ENCODE results near the gene MARK3. TPM values are rescaled to one million over a fixed set of nuclear protein-coding genes. Genes with fewer than 3 reads are reported as not detected.

MARK3 gene
- total RNA-seq, 1 experiment from 2014 or later: 77.7 TPM

DNA sequence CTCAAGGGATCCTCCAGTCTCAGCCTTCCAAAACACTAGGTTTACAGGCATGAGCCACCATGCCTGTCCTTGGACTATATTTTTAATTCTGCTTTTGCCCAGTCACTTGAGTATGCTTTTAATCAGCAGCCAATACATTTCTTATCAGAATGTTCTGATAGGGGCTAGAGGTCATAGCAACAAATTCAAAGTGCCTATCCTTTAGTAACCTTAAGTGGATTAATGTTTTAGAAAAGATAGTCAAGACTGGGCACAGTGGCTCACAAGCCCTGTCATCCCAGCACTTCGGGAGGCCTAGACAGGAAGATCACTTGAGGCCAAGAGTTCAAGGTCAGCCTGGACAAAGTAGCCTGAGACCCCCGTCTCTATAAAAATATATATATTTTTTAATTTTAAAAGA is 100.3 kb downstream of the MARK3 start:
- DNase-seq (ENCODE audit: low read depth): no peak

DNA sequence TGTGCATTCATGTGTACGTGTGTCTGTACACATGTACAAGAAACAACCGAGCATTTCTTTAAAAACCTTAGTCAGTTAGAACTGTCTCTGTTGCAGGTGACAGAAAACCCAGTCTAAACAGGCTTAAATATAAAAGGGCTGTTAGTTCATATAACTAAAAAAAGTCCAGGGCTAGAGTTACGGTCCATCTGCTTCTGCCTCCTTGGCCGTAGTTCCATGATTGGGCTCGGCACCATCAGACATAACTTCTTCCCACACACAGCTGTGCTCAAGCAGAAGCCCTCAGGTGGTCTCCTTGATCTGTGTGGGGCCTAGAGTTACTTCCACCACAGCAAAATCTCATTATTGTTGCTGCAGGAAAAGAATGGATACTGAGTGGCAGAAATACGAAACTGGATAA is 102.9 kb downstream of the MARK3 start:
- no peak for DNase-seq (ENCODE audit: low read depth)

DNA sequence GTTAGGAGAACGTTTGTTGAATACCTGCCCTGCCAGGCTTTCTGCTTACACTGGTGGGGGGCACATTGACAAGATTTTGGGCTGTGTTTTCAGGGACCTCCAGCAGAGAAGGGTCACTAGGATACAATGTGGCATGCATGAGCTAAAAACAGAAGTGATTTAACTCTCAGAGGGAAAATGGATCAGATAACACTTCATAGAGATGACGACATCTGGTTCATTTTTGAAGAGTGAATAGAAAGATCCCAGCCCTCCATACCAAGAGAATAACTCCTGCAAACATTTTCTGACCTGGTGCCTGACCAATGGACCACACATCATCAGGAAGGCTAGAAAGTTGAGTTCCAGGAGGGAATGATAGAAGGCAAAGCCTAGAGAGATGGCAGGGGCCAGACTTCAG is 103.7 kb downstream of the MARK3 start:
- no peak for DNase-seq (ENCODE audit: low read depth)

DNA sequence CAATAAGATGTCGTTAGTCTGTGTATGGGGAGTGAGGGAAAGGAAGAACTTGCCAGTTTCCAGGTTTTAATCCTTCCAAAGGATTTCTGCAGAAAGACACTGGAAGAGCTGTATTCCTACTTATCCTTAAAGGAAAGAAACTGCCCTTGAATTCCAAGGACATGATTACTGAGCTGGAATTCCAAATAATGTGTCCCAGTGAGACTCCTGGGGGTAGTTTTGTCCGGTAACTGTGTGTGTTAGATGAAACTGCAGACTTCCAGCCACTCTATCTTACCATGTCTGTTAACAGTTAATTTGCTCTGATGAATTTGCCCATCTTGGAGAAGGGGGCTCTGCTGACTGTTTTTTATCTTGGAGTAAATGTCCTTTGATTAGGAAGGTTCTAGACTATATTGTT is 104.4 kb downstream of the MARK3 start:
- no peak for DNase-seq (ENCODE audit: low read depth)

GRCh38 chr14:103491691-103492090 is 106.5 kb downstream of the MARK3 start:
- DNase-seq (ENCODE audit: low read depth): no peak

- no peak for DNase-seq (ENCODE audit: low read depth)
Observed at GRCh38 chr14:103492156-103492925, 107.1 kb downstream of the MARK3 start.

DNA sequence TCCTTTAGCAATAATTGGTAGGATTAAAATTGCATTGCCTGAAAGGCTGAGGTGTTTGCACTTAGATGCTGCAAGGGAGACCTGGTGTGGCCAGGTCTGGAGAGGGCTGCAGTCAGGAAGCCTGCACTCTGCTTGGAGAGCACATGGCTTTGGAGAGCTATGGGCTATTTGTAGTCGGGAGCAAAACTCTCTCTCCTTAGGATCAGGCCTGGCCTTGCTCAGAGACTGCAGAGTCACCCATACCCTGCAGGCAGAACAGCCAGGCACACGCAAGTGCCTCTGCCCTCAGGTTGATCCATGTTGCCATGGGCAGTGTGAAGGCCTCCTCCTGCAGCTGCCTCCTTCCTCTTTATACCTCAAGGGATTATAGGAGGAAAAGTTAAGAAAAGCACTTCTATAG is 110.6 kb downstream of the MARK3 start:
- DNase-seq (ENCODE audit: low read depth): no peak

- DNase-seq (ENCODE audit: low read depth): no peak
Observed at GRCh38 chr14:103496776-103497175, 111.6 kb downstream of the MARK3 start.

DNA sequence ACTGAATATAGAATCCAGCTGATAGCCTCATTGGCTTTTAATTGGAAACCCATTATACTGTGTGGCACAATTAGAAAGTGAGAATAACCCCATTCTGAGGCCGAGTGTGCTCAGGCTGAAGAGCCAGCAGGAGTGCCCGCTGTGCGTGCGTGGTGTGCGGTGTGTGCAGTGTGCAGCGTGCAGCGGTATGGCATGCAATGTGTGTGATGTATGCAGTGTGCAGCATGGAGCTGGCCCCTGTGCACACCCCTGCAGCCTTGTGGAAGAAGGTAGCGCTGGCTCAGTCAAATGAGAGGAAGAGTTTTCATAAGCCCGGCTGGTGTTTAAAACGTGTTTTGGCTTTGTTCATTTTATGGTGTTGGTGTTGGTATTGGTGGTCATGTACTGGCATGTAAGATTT is 114.5 kb downstream of the MARK3 start:
- no peak for DNase-seq (ENCODE audit: low read depth)

DNA sequence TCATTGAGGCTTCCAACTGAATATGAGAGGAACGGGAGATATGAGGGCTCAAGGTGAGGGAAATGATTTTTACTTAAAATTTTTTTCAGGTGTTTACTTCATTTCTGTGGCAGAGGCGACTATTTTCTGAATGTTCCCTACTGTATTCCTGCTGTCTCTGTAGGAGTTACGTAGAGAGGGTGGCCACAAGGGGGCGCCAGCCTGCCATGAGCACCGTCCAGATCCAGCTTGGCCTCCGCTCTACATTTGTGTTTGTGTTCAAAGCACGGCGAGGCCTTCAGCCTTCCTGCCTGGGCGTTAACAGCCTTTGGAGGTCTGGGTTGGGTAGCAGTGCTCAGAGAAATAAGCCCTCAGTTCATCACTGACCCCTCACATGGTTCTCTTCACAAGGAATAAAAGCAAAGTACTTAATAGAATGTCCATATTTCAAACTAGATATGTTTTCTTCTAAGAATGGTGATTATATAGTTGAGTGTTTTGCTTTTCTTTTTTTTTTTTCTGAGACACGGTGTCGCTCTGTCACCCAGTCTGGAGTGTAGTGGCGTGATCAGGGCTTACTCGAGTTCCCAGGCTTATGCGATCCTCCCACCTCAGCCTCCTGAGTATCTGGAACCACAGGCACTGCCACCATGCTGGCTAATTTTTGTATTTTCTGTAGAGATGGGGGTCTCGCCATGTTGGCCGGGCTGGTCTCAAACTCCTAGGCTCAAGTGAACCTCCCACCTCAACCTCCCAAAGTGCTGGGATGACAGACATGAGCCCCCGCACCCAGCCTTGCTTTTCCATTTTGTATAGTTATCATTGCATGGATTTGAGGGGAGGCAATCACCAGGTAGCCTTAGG is 115.2 kb downstream of the MARK3 start:
- peak; percentile 63 for DNase-seq (ENCODE audit: low read depth)

DNA sequence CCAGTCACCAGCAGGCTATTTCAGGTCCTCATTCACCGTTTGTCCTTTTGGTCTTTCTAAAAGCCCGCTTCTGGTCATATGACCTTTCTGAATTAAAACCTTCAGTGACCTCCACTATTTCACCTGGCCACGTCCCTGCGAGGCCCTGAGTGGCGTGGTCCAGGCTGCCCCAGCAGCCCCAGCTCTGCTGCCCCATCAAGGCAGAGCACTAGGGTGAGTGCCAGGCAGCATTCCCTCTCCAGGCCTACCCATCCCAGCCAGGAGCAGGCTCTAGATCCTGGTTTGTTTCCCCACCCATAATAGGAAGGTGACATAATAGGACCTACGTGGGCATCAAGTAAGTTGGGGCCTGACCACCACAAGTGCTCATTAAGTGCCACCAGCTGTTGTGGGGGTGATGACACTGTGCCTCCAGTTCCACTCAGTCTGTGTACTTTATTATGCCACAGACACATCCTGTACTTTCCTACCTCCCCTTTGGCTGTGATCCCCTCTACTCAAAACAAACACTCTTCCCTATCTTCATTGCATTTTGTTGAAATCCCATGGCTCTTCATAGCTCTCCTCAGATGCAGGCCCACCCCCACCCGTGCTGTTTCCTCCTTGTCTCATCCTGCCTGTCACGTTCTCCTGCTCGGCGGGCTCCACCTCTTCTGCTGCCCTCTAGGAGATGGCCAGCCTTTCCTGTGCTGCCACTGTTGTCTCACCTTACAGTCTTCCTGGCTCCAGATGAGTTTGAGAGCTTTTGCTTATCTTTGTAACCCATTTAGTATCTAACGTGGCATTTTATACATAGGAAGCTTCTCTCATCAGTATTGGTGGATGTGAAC is 116.0 kb downstream of the MARK3 start:
- no peak for DNase-seq (ENCODE audit: low read depth)

DNA sequence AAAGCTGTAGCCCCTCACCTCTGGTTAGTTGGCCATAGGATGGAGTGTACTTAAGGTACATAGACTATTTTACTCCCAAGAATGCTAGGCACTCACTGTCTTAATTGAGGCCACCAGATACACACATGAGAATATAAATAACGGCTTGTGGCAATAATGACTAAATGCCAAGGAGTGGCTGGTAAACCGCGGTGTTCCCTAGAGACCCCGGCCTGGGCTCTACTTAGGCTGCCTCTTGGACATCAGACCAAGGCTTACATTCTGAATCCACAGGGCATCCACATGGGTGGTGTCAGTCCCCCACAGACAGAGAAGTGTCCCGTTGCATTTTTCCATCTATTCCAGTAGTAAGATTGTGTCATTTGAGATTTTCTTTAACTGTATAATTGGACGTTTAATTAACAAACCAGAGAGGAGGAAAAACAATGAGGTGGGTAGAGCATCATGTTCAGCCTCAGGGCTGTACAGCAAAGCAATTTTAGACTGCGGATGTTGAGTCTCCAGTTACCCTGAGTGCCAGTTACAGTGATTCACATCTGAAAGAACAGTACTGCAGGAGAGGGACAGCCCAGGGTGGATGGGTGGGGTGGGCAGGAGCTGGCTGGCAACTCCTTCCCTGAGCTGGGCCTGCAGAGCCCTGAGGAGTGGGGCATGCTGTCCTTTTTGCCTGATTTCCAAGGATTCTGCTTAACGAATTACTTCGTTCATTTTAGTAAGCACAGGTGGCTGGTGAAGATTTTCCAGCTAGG is 116.9 kb downstream of the MARK3 start:
- no peak for DNase-seq (ENCODE audit: low read depth)

DNA sequence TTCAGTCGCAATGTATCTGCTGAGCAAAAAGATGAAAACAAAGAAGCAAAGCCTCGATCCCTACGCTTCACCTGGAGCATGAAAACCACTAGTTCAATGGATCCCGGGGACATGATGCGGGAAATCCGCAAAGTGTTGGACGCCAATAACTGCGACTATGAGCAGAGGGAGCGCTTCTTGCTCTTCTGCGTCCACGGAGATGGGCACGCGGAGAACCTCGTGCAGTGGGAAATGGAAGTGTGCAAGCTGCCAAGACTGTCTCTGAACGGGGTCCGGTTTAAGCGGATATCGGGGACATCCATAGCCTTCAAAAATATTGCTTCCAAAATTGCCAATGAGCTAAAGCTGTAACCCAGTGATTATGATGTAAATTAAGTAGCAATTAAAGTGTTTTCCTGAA is 117.7 kb downstream of the MARK3 start:
- no peak for DNase-seq (ENCODE audit: low read depth)

DNA sequence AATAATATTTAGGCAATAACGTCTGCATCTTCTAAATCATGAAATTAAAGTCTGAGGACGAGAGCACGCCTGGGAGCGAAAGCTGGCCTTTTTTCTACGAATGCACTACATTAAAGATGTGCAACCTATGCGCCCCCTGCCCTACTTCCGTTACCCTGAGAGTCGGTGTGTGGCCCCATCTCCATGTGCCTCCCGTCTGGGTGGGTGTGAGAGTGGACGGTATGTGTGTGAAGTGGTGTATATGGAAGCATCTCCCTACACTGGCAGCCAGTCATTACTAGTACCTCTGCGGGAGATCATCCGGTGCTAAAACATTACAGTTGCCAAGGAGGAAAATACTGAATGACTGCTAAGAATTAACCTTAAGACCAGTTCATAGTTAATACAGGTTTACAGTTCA is 118.1 kb downstream of the MARK3 start:
- DNase-seq (ENCODE audit: low read depth): no peak

- no peak for DNase-seq (ENCODE audit: low read depth)
Observed at GRCh38 chr14:103504991-103505565, 119.9 kb downstream of the MARK3 start.

GRCh38 chr14:103507751-103508150 is 122.5 kb downstream of the MARK3 start:
- DNase-seq (ENCODE audit: low read depth): no peak

DNA sequence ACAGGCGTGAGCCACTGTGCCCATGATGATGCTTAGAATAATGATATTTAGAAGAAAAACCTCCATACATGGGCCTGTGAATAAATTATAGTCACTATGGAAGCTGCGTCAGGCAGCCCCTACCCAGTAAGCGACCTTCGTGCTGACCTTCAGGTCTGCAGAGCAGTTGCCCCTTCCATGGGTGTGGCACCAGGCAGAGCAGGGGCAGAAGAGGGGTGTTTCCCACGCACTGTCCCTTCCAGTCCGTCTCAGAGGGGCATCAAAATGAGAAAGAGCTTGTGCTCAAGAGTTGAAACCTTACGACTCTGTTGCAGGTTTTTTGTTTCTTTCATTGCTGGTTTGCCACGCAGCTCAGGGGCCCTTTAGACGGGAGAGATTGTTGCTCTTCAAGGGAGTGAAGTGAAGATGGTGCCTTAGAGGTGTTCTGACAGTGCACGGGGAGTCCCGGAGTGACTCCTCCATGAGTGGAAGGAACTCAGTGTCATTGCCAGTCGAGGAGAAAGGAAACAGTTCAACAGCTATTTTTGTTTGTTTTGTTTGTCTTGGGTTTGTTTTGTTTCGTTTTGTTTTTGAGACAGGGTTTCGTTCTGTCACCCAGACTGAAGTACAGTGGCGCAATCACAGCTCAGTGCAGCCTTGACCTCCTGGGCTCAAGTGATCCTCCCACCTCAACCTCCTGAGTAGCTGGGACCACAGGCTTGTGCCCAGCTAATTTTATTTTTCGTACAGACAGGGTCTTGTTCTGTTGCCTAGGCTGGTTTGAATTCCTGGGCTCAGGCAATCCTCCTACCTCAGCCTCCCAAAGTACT is 123.5 kb downstream of the MARK3 start:
- no peak for DNase-seq (ENCODE audit: low read depth)

- DNase-seq (ENCODE audit: low read depth): no peak
Observed at GRCh38 chr14:103509864-103510723, 124.9 kb downstream of the MARK3 start.

Measured in HT1080 (cell line).